Esophagus squamous epithelium (tissue), 4 donors: ENCODE data around the gene PLS3.

ENCODE experiments used
- POLR2A ChIP-seq, 4 donors: fragments of 450-650 bp; IDR thresholded peaks; one replicate each; pipeline ENCODE4 v1.6.1; 2017; ENCODE audit warnings: antibody characterized with exemption in 4 of 4, mild to moderate bottlenecking in 4 of 4, moderate library complexity in 3 of 4
- TF ChIP-seq, protein P1 (sequence below), 6 experiments: fragments of 450-650 bp in 4 of 6; fragments of 200-600 bp in 2 of 6; sonication (generic) in 2 of 6; IDR thresholded peaks; one replicate each; pipeline ENCODE4 v1.5.1; 2016 to 2019; ENCODE audit warnings: antibody characterized with exemption in 6 of 6, mild to moderate bottlenecking in 4 of 6, moderate library complexity in 4 of 6

GRCh38 chrX:115694028-115694427, 133.1 kb downstream of the PLS3 start:
- TF ChIP-seq, protein P1, sequence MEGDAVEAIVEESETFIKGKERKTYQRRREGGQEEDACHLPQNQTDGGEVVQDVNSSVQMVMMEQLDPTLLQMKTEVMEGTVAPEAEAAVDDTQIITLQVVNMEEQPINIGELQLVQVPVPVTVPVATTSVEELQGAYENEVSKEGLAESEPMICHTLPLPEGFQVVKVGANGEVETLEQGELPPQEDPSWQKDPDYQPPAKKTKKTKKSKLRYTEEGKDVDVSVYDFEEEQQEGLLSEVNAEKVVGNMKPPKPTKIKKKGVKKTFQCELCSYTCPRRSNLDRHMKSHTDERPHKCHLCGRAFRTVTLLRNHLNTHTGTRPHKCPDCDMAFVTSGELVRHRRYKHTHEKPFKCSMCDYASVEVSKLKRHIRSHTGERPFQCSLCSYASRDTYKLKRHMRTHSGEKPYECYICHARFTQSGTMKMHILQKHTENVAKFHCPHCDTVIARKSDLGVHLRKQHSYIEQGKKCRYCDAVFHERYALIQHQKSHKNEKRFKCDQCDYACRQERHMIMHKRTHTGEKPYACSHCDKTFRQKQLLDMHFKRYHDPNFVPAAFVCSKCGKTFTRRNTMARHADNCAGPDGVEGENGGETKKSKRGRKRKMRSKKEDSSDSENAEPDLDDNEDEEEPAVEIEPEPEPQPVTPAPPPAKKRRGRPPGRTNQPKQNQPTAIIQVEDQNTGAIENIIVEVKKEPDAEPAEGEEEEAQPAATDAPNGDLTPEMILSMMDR (IDR thresholded peaks at IDR 0.05), result no peak
- no peak for TF ChIP-seq POLR2A (IDR thresholded peaks at IDR 0.05)
